Measurements from ENCODE around the gene RAVER2.

- TF ChIP-seq CTCF (IDR thresholded peaks at IDR 0.05): no peak
- no peak for TF ChIP-seq TCF7L2 (IDR thresholded peaks at IDR 0.05; ENCODE audit: low read depth, low read length)
- TF ChIP-seq REST (IDR thresholded peaks at IDR 0.05; ENCODE audit: insufficient read depth in 1 of 2, low read depth in 2 of 2, low read length in 1 of 2): no peak
- no peak for TF ChIP-seq POLR2AphosphoS5 (IDR thresholded peaks at IDR 0.05; ENCODE audit: low read depth, low read length)
Observed at GRCh38 chr1:64871256-64871655, 126.4 kb downstream of the RAVER2 start.
